ENCODE measurements around the gene MTARC2.

MTARC2 gene

DNA sequence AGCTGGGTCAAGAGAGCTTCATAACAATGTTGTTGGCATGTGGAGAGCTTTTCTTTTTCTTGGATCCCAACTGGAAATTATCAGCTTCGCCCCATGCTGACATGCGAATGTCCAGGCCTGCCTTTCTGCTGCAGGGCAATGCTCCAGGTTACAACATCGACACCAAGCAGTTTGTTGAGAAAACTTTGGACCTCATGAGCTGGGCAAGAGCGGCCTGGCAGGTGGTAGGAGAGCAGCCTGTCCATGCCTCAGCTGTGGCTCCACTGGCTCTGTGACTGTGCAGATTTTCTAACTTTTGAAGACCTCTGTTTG, 80.0 kb downstream of the MTARC2 start:
- no peak for DNase-seq (ENCODE audit: low read depth)

GRCh38 chr1:220828950-220829586, 80.9 kb downstream of the MTARC2 start:
- DNase-seq (ENCODE audit: low read depth) = no peak

- no peak for DNase-seq (ENCODE audit: low read depth)
Observed at GRCh38 chr1:220833436-220833835, 85.3 kb downstream of the MTARC2 start.
